ENCODE data around the gene WDR12.

- TF ChIP-seq EZH2phosphoT487 (IDR thresholded peaks at IDR 0.05; ENCODE audit: insufficient read depth, low read depth): no peak
- TF ChIP-seq EZH2 (IDR thresholded peaks at IDR 0.05; ENCODE audit: insufficient read depth, poor library complexity, severe bottlenecking): no peak
Measured at GRCh38 chr2:202918860-202919259, 7.4 kb upstream of the WDR12 start.

All from GM23248 (cell line).